AG09319 (cell line): ENCODE results near the gene NCK1.
"Not testable (repeated sequence)": the region's sequence is repeated elsewhere in the genome, so short reads cannot be mapped to it uniquely, and the experiment has no call there.

Experiments
- DNase-seq: peaks from one replicate; pipeline ENCODE4 v3.0.0-alpha.2; 2010; ENCODE audit warnings: low read depth; ENCODE audit errors: extremely low read depth
- CTCF ChIP-seq: IDR thresholded peaks from 2 replicates; pipeline ENCODE4 v1.5.1; 2011; ENCODE audit warnings: low read depth, mild to moderate bottlenecking, inconsistent platforms, low read length, moderate library complexity

Gene NCK1

DNA sequence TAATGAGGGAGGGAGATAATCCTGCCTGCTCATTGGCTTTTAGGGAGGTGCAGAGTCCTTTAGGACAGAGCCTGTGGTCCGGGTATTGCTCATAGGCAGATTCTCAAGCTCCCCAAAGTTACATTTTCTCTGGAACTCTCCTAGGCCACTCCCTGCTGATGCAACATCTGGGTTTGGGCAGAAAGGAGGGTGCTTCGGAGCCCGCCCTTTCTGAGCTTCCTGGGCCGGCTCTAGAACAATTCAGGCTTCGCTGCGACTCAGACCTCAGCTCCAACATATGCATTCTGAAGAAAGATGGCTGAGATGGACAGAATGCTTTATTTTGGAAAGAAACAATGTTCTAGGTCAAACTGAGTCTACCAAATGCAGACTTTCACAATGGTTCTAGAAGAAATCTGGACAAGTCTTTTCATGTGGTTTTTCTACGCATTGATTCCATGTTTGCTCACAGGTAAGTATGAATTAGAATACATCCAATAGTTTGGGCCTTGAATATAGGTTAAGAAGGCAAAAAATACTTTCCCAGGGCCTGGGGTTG lies 95.8 kb downstream of the NCK1 start, which contains the start of gene IL20RB:
Gene IL20RB (plus strand): TSS at position 233 of the 538 bp plus-strand sequence. CDS start 131 bp downstream, at position 364.
- no peak for TF ChIP-seq CTCF
- peak; percentile 61 for DNase-seq

- DNase-seq: no peak
- no peak for TF ChIP-seq CTCF
These were observed 96.9 kb downstream of the NCK1 start for GRCh38 chr3:136958939-136959338.

DNA sequence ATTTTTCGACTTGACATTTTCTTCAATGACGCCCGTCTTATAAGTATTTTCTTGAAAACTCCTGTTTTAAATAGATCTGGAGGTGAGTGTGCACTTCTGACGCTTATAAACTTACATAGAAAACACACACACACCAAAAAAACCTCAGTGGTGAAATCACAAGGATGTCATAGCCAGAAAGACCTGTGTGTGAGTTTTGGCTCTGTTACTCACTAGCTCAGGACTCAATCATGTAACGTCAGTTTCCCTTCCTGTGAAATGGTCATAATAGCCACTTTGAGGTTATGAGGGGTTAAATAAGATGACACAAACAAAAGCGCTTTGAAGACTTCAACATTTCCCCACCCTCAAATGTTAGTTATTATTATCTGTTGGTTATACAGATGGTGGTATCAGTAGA lies 97.6 kb downstream of the NCK1 start:
- no peak for DNase-seq
- no peak for TF ChIP-seq CTCF

- no peak for TF ChIP-seq CTCF
- no peak for DNase-seq
These were observed 99.1 kb downstream of the NCK1 start for GRCh38 chr3:136960838-136961836.

DNA sequence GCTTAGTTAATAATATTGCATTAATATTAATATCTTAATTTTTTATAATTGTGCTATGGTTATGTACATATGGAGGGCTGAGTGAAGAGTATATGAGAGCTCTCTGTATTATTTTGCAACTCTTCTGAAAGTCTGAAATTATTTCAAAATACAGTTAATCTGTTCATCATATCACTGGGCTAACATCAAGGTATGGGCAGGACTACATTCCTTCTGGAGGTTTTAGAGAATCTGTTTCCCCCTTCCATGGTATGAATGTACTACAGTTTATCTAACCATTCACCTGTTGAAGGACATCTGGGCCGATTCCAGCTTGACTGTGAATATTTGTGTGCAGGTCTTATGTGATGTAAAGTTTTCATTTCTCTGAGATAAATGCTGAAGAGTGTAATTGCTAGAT lies 100.9 kb downstream of the NCK1 start:
- TF ChIP-seq CTCF: no peak
- DNase-seq: no peak

DNA sequence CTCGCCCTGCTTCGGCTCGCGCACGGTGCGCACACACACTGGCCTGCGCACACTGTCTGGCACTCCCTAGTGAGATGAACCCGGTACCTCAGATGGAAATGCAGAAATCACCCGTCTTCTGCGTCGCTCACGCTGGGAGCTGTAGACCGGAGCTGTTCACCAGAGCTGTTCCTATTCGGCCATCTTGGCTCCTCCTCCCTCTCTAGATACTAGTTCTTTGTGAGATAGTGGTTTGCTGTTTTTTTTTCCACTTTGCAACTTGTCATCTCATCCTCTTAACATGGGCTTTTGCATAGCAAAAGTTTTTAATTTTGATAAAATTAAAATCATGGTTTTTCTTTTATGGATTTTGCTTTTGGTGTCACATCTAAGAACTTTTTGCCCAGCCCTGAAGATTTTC lies 107.5 kb downstream of the NCK1 start:
- not testable (repeated sequence) for DNase-seq

GRCh38 chr3:136973352-136973751 lies 111.3 kb downstream of the NCK1 start:
- DNase-seq: no peak

More at GRCh38 chr3:136973352-136973751, 111.3 kb downstream of the NCK1 start:
- TF ChIP-seq CTCF: no peak
